ENCODE data around the gene LDLR. TPM values are rescaled to one million over a fixed set of nuclear protein-coding genes. Genes with fewer than 3 reads are reported as not detected.

LDLR gene
- 22.1 TPM for total RNA-seq
- long read RNA-seq, partial matches to known transcripts = 4 of 15 reads
- long read RNA-seq, other reads (novel, unspliced or antisense) = 10 of 15 reads

DNA sequence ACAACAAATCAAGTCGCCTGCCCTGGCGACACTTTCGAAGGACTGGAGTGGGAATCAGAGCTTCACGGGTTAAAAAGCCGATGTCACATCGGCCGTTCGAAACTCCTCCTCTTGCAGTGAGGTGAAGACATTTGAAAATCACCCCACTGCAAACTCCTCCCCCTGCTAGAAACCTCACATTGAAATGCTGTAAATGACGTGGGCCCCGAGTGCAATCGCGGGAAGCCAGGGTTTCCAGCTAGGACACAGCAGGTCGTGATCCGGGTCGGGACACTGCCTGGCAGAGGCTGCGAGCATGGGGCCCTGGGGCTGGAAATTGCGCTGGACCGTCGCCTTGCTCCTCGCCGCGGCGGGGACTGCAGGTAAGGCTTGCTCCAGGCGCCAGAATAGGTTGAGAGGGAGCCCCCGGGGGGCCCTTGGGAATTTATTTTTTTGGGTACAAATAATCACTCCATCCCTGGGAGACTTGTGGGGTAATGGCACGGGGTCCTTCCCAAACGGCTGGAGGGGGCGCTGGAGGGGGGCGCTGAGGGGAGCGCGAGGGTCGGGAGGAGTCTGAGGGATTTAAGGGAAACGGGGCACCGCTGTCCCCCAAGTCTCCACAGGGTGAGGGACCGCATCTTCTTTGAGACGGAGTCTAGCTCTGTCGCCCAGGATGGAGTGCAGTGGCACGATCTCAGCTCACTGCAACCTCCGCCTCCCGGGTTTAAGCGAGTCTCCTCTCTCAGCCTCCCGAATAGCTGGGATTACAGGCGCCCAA, at the start of gene LDLR:
TSS of gene LDLR (plus strand) at position 210 of the 760 bp plus-strand sequence. CDS start at position 296, 86 bp downstream.
- intact Hi-C loops (cut with DNase I) = loop anchor here (5.0 kb wide), 1 partner anchor 53 kb away; no protein-coding TSS in a partner anchor
- DNase-seq (ENCODE audit: low spot score) = peak; percentile 91

DNA sequence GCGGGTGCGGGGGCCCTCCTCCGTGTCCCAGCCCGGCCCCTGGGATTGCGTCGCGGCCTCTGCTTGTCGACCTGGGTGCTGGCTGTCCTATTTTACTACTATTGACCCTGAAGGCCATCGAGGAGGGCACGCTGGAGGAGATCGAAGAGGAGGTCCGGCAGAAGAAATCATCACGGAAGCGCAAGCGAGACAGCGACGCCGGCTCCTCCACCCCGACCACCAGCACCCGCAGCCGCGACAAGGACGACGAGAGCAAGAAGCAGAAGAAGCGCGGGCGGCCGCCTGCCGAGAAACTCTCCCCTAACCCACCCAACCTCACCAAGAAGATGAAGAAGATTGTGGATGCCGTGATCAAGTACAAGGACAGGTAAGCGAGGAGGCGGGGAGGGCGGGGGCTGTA, 48.1 kb upstream of the LDLR start:
- intact Hi-C loops (cut with DNase I) = no loop called here
- no peak for DNase-seq (ENCODE audit: low spot score)

DNA sequence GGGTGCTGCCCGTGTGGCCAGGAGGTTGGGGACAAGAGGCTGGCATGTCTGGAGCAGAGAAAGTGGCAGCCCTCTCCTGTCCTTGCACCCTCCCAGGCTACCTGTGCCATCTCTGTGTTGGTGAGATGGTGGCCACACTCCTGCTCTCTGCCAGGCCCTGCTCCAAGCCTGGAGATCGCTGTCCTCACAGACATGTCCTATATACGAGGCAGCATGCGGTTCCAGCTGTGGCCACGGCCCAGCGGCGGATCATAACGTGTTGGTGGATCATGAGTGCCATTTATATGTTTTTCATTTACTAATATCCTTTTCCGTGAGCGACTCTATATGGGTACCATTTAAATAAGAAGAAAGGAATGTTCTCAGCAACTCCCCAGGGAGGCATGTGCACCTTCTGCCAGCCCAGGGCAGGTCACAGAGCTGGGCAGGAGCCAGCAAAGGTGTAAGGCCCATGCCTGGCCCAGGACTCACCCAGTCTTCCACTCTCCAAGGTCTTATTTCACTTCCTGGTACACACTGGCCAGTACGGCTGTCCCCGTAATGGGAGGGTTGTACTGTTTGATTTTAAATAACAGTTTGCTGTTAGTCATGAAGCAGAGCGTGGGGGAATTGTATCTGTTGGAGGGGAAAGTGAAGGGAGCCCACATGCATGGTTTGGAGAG, 47.2 kb upstream of the LDLR start:
- intact Hi-C loops (cut with DNase I) = no loop called here
- DNase-seq (ENCODE audit: low spot score) = no peak

DNA sequence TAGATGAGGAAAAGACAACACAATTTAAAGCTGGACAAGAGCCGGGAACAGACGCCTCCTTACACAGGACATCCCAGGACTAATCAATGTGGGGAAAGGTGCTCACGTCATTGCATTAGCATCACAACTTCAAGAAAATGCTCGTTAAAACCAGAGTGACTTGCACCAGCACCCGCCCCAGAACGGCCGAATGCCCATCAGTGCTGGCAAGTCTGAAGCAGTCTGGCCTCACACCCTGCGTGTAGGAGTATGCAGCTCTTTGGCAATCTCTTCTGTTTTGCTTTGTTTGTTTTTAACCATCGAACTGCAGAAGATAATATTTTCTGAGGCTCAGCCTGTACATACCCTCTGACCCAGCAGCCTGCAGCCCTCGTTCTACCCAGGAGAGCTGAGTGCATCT, 44.8 kb upstream of the LDLR start:
- DNase-seq (ENCODE audit: low spot score) = no peak
- intact Hi-C loops (cut with DNase I) = no loop called here

DNA sequence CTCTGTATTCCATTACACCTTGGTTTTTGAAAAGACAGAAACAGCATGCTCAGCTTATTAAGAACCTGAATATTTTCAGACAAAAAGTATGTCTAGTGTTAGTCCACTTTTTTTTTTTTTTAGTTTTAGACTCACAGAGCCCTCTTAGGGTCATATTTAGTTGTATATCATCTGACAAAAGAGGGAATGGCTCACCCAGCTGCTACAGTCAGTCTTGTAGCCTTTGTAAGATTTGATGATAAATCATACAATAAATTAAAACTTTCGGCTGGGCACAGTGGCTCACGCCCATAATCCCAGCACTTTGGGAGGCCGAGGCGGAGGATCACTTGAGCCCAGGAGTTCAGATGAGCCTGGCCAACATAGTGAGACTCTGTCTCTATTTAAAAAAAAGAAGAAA, 43.7 kb upstream of the LDLR start:
- intact Hi-C loops (cut with DNase I) = no loop called here
- no peak for DNase-seq (ENCODE audit: low spot score)

DNA sequence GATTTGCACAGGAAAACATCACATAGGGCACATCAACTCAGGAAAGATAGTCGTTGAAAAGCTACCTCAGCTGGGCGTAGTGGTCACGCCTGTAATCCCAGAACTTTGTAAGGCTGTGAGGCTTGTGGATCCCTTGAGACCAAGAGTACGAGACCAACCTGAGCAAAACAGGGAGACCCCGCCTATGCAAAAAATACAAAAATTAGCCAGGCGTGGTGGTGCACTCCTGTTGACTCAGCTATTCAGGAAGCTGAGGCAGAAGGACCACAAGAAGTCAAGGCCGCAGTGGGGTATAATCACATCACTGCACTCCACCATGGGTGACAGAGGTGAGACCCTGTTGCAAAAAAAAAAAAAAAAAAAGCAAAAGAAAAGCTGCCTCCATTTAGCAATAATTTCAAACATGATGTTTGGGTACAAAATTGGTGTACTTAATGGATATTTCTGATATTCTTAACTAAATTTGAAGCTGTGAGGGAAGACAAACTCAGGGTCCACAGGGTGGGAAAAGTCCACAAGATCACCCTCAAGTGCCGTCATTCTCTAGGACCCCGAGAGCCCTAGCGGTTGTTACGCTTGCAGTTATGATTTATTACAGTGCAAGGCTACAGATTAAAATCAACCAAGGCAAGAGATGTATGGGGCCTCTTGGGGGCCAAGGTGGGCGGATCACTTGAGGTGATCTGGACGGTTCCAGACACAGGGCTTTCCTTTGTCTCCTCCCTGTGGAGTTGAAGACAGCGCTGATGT, 42.5 kb upstream of the LDLR start:
- no peak for DNase-seq (ENCODE audit: low spot score)
- intact Hi-C loops (cut with DNase I) = no loop called here

DNA sequence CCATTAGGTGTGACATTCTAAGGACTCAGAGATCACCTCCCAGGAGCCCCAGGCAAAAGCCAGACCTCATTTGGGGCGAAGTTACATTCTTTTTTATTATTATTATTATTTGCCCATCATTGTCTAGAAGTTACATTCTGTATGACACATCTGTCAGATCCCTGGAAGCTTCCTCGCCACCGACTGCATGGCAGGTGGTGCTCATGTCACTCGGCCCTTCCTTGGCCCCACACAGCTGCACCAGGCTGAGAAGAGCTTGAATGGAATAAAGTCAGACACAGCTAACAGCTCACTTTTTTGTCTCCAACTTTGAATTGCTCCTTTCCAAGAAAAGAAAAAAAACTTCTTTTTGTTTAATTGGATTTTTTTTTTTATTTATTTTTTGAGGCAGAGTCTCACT, 41.4 kb upstream of the LDLR start:
- intact Hi-C loops (cut with DNase I) = no loop called here
- DNase-seq (ENCODE audit: low spot score) = no peak

DNA sequence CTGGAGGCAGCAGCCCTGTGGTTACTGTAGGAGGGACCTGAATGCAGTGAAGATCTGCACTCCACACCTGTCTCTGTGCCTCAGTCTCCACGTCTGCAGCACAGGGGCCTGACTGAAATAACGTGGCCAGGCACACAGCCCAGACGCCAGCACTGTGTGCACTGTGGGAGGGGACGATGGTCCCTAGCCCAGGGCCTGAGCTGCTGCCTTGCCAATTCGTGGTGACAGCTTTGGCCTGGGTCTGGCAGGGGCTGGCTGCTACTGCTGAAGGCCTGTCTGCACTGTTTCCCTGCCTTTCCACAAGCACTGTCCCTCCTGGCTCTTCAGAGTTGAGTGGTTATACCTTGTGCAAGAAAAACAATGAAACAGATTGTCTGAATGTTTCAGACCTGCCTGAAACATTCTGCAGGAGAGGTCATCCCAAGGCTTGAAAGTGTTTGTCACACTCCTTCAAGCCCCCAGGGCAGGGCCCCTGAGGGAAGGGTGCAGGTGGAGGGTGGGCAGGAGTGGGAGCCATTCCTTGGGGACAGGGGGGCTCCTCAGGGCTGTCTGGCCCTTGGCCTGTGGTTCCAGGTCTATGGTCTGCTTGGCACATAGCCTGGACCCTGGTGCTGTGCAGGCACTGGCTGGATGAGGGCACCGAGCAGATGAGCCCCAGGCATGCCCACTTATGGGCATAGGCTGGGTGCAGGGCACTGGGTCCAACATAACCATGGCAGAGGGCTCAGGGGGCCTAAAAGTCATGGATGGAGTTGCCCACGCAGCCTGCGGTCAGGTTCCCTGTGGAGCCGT, 38.7 kb upstream of the LDLR start:
- no peak for DNase-seq (ENCODE audit: low spot score)
- intact Hi-C loops (cut with DNase I) = no loop called here

DNA sequence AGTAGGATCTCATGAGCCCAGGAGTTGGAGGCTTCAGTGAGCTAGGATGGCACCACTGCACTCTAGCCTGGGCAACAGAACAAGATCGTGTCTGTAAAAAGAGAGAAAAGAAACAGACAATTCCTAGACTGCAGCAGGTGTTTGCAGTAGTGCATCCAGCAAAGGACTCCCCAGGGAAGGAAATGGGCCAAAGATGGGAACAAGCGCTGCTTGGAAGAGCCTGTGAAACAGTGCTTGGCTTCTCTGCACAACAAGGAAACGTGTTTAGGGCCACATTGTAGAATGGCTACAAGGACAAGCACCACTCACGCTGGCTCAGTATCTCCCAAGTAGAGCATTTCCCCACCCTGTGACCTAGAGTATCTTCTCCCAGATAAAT, 35.5 kb upstream of the LDLR start:
- intact Hi-C loops (cut with DNase I) = no loop called here
- no peak for DNase-seq (ENCODE audit: low spot score)

DNA sequence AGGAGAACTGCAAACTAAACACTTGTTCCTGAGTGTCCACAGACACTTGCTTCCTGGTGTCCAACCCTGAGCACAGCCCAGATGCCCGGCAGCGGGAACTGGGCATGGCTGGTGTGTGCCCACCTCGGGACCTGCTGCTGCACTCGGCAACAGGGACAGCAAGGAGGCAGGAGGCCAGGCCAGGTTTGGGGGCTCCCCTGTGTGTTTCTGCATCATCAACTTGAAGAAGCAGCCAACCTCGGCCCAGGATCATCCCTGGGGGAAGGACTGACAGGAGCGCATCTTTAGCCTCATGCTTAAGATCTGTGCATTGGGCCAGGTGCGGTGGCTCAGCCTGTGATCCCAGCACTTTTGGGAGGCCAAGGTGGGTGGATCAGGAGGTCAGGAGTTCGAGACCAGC, 35.1 kb upstream of the LDLR start:
- DNase-seq (ENCODE audit: low spot score) = no peak
- intact Hi-C loops (cut with DNase I) = no loop called here

DNA sequence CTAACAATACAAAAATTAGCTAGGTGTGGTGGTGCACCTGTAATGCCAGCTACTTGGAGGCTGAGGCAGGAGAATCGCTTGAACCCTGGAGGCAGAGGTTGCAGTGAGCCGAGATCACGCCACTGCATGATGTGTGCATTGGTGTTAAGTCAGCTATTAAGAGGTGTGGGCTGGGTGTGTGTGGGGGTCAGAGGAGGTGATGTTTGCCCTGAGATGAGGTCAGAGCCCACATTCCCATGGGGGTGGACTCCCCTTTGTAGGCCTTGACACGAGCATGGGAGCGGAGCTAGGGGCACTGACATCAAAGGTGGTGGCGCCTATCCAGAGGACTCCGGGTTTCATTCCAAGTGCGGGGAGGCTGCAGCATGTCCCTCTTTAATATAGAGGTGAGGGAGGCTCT, 34.6 kb upstream of the LDLR start:
- intact Hi-C loops (cut with DNase I) = no loop called here
- no peak for DNase-seq (ENCODE audit: low spot score)

DNA sequence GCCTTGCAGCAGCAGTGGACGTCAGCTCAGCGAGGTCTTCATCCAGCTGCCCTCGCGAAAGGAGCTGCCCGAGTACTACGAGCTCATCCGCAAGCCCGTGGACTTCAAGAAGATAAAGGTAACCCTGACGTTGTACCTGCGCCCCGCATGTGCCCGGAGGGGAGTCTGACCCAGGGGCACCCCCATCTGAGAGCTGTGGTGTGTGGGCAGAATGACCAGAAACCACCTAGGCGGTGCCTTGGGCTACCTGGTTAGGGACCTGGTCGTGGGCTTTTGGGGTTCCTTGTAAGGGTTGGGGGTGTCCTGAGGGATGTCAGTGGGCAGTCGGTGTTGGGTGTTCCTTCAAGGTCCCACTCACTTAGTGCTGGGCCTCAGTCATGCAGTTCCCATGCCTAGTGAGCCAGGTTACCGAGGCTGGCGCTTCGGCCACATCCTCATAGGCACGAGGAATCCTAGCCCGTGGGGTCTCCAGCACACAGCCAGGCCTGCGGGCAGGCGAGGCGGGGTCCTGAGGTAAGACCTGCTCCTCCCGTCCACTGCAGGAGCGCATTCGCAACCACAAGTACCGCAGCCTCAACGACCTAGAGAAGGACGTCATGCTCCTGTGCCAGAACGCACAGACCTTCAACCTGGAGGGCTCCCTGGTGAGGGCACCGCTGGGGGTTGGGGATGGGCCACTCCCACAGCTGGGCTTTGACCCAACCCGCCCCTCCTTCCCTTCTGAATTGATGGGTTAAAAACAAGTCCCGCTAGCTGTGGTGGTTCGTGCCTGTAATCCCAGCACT, 30.8 kb upstream of the LDLR start:
- DNase-seq (ENCODE audit: low spot score) = no peak
- intact Hi-C loops (cut with DNase I) = no loop called here

DNA sequence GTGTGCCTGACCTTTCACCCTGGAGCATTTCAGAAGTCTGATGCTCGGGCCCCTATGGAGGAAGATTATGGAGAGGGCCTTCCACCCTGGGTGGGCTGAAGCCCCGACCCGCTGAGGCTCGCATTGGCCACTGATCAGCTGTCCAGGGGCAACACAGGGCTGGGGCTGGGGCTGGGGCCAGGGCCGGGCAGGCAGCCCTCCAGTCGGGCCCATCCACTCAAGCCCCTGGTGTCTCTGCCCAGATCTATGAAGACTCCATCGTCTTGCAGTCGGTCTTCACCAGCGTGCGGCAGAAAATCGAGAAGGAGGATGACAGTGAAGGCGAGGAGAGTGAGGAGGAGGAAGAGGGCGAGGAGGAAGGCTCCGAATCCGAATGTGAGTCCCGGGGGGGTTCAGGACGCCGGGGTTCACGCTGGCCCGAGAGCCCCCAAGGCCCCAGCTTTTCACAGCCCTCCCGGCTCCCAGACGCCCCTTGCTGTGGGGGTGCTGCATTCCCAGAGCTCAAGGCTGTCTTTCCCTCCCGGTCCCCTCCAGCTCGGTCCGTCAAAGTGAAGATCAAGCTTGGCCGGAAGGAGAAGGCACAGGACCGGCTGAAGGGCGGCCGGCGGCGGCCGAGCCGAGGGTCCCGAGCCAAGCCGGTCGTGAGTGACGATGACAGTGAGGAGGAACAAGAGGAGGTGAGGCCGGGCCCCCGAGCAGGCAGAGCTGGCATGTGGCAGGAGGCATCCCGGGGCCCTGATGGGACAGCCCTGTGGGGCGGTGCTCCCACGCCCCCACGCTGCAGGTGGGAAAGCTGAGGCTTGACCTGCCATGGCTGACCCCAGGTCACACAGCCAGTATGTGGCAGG, 29.5 kb upstream of the LDLR start:
- DNase-seq (ENCODE audit: low spot score) = no peak
- intact Hi-C loops (cut with DNase I) = no loop called here

DNA sequence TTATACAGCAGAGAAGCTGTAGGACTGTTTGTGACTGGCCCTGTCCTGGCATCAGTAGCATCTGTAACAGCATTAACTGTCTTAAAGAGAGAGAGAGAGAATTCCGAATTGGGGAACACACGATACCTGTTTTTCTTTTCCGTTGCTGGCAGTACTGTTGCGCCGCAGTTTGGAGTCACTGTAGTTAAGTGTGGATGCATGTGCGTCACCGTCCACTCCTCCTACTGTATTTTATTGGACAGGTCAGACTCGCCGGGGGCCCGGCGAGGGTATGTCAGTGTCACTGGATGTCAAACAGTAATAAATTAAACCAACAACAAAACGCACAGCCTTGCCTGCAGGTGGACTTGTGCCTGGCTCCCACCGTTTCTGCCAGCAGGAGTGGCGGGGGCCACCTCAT, 27.3 kb upstream of the LDLR start:
- no peak for DNase-seq (ENCODE audit: low spot score)
- intact Hi-C loops (cut with DNase I) = no loop called here

DNA sequence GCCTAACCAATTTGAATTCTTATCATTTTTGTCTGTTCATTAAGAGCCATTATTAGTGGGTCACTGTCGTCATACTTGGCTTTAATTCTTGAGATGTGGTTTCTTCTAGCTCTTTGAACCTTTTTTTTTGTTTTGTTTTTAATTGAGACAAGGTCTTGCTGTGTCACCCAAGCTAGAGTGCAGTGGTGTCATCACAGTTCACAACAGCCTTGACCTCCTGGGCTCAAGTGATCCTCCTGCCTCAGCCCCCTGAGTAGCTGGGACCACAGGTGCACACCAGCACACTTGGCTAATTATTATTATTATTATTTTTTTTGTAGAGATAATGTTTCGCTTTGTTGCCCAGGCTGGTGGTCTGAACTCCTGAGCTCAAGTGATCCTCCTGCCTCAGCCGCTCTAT, 25.8 kb upstream of the LDLR start:
- no peak for DNase-seq (ENCODE audit: low spot score)
- intact Hi-C loops (cut with DNase I) = no loop called here

DNA sequence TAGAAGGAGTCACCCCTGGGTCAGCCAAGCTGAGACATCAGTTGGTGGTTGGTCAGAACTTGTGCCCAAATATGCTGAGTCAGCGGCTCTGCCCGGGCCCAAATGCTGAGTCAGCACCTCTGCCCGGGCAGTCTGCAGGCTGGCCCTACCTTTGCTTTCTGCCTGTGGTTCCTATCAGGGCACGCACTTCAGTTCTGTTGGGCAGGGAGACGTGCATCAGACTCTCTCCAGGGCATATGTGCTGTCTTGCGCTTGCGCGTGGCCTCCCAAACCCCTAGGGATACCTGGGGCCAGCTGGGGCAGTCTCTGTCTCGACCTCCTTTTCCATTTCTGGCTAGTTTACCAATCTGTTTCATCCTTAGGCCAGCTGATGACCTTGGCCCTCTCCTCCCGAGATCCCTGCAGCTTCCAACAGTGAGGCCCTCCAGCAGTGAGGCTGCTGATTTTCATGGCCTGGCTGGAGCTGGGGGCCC, 24.4 kb upstream of the LDLR start:
- no peak for DNase-seq (ENCODE audit: low spot score)
- intact Hi-C loops (cut with DNase I) = no loop called here

DNA sequence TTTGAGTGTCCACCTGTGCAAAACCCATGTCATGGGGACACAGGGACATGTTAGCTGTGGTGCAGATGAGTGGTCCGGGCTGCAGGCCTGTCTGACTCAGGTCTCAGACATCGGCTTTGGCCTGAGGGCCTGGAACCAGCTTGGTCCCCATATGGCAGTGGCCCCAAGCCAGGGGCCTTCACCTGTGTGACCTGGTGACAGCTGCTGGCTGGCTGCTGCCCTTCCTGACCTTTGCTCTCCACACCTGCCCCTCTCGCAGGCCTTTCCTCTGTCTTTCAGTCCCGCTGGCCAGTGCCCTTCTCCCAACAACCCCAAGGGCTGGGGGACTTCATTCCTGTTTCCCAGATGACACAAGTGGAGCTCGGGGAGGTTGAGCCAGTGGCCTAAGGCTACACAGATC, 22.9 kb upstream of the LDLR start:
- intact Hi-C loops (cut with DNase I) = no loop called here
- no peak for DNase-seq (ENCODE audit: low spot score)

Measured in cardiac septum (tissue), 1 donor.